HG03354 (cell line): ENCODE data around the gene VWA1.
"Not testable (repeated sequence)": the region's sequence is repeated elsewhere in the genome, so short reads cannot be mapped to it uniquely, and the experiment has no call there.

ENCODE experiments used
- ATAC-seq: cut with Tn5 transposase; IDR thresholded peaks from one replicate; pipeline ENCODE4 v1.9.1; 2021; ENCODE audit warnings: mild to moderate bottlenecking; ENCODE audit not compliant: unreplicated experiment, poor library complexity, severe bottlenecking

VWA1 gene

DNA sequence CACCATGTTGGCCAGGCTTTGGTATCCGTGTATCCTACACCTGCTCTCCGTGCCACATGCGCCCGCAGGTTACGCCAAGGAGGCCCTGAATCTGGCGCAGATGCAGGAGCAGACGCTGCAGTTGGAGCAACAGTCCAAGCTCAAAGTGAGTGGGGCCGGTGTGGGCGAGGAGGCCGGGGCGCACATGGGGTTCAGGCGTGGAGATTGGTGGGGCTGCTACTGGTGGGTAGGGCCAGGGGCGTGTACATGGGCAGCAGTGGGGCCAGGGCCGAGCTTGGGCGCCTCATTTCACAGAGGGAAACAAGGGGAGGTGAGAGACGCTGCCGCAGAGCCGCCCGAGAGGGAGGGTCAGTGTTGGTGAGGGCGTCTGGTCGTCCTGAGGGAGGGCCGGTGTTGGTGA lies 41.7 kb downstream of the VWA1 start:
- ATAC-seq: no peak

DNA sequence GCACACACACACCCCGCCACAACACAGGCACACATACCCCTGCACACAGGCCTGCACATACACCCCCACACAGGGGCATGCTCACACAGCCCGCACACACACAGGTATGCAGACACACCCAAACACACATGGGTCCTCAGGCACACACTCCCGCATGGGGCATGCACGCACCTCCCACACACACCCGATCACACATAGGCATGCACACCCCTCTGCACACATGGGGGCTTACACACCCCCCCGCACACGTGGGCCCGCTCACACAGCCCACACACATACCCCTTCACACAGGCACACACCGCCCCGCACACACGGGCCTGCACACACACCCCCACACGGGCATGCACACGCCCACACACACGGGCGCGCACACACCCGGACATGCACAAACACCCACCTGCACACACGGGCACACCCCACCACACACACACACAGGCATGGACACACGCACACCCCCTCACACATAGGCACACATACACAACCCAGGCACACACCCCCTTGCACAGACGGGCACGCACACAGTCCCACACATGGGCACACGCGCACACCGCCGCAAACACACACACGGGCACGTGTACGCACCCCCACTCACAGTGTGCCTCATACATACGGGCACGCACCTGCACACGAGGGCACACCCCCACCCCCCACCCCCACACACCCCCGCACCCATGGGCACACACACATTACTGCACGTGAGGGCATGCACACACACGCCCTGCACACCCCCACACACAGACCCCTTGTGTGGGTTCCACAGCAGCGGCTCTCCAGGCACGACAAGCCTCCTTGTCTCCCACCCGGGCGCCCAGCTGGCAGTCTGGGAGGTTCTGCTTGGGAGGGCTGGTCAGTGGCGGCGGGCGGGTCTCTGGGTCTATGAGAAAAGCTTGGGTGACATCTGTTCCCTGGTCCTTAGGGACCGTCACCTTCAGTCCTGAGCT lies 44.3 kb downstream of the VWA1 start:
- ATAC-seq: no peak

DNA sequence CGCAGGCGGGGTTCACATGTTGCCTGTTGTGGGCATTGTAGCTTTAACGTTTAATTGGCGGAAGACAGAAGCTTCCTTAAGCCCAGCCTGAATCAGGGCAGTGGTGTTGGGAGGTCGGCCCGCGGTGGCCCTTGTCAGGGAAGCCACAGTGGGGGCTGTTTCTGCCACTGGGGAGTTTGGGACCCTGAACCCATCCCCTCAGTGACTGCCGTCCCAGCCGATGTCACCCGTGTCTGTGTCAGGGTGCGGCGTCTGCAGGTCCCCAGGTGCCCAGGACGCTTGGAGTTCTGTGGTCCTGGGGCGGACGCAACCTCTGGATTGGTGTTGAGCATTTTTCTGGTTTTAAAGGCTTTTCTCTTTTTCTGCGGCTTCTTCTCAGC lies 45.0 kb downstream of the VWA1 start:
- not testable (repeated sequence) for ATAC-seq

DNA sequence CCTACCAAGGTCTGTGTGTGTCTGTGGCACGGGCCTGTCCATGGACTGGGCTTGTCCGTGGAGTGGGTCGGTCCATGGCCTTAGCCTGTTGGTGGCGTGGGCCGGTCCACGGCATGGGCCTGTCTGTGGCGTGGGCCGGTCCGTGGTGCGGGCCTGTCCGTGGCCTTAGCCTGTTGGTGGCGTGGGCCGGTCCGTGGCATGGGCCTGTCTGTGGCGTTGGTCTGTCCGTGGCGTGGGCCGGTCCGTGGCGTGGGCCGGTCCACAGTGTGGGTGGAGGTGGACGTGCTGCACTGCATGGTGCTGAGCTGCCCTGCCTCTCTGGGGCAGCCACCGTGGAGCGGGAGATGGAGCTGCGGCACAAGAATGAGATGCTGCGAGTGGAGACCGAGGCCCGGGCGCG lies 46.3 kb downstream of the VWA1 start:
- ATAC-seq: not testable (repeated sequence)

DNA sequence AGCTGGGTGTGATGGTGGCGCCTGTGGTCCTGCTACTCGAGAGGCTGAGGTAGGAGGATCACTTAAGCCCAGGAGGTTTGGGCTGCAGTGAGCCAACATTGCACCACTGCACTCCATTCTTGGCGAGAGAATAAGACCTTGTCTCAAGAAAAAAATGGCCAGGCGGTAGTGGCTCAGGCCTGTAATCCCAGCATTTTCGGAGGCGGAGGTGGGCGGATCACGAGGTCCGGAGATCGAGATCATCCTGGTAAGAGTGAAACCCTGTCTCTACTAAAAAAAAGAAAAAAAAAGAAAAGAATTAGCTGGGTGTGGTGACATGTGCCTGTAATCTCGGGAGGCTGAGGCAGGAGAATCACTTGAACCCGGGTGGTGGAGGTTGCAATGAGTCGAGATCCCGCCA lies 47.4 kb downstream of the VWA1 start:
- ATAC-seq: no peak

DNA sequence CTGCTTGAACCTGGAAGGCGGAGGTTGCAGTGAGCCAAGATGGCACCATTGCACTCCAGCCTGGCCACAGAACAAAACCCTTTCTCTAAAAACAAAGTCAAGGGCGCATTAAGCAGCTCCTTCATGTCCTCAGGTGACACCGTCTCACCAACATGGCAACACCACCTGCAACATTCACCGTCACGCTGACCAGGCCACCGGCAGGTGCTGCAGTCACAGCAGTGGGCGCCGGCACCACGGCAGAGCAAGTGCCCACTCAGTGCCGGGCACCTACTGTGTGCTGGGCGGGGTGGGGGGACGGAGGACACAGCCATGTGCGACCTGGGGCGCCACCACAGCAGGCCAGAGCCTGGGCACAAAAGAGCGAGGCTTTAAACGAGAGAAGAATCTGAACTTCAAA lies 48.2 kb downstream of the VWA1 start:
- no peak for ATAC-seq

DNA sequence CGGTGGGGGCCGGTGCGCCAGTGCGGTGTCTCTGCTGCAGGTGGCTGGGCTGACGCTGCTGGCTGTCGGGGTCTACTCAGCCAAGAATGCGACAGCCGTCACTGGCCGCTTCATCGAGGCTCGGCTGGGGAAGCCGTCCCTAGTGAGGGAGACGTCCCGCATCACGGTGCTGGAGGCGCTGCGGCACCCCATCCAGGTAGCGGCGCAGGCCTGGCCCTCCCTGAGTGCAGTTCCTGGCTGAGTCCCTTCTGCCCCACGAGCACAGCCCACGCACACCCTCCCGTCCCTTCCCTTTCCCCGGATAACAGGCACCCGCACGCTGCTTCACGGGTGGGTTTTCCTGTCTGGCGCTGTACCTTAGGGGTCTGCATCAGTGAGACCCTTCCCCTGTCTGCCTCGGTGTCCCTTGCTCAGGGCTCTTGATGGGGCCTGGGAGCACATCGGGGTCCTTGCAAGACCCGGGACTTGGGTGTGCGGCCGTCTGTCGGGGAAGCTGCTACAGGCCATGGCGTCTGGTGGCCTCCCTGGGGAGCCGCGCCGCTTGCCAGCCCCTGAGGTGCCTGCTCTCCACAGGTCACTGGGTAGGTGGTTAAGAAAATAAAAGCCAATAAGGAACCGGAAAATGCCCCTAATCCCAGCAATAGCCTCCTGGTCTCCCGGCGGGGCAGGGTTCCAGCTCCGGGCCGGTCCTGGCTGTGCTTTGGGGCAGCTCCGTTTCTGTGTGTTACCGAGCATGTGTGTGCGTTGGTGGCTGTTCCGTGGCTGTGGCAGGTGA lies 49.7 kb downstream of the VWA1 start:
- not testable (repeated sequence) for ATAC-seq

DNA sequence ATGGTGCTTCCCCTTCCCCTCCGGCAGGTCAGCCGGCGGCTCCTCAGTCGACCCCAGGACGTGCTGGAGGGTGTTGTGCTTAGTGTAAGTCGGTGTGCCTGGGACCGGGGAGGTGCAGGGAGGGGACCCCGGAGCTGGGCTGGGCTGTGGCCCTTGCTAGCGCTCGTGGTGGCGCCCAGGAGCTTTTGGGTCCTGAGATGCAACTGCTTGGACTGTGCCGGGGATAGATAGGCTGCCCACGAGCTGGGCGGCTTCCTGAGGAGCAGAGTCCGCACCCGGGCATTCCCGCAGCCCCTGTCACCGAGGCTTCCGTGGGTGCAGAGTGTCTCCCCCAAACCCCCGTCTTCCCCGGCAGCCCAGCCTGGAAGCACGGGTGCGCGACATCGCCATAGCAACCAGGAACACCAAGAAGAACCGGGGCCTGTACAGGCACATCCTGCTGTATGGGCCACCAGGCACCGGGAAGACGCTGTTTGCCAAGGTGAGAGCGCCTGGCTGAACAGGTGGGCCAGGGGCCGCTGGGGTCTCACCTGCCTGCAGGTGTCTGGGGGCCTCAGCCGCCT lies 50.3 kb downstream of the VWA1 start:
- not testable (repeated sequence) for ATAC-seq

DNA sequence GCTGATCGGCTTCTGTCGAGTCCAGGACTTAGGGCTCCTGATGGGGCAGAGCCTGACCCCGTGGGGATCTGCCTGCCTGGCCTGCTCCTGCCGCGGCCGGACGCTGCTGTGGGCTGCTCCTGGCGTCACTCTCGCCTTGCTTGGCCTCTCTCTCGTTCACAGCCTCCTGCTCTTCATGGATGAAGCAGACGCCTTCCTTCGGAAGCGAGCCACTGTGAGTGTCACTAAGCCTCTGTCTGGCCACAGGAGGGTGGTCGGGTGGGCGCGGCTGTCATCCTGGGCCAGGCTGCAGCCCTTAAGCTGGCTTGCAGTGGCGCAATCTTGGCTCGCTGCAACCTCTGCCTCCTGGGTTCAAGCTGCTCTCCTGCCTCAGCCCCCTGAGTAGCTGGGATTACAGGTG lies 52.2 kb downstream of the VWA1 start:
- no peak for ATAC-seq

DNA sequence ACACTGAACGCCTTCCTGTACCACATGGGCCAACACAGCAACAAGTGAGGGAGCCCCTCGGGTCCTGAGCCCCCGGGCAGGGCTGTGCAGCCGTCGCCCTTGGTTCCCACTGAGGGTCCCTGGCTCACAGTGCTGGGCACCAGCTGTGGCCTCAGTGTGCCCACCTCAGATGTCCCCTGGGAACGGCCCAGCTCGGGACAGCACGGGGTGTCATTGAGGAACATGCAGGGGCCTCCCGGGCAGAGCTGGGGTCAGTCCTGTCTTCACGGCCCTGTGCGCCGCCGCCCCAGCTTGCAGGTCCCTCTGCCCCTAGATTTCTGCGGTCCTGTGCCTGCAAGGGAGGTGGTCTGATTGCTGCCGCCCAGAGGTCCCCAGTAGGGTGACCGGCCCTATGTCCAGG lies 53.7 kb downstream of the VWA1 start:
- no peak for ATAC-seq

DNA sequence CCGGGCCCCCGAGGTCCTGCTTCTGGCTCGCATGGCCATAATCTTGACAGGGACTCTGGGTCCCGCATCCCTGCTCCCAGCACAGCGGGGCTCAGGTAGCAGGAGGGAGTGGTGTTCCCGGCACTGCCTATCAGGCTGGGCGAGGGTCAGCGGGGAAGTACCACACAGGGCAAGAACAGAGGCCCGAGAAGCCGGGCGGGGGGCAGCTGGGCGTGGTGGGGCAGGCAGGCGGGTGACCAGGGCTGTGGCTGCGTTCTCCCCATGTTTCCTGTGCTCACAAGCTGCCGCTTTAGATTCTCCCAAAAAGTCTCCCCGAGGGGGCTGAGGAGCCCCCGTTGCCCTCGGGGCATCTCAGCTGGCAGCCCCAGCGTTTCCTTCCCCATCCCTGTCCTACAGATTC lies 54.4 kb downstream of the VWA1 start:
- ATAC-seq: no peak

DNA sequence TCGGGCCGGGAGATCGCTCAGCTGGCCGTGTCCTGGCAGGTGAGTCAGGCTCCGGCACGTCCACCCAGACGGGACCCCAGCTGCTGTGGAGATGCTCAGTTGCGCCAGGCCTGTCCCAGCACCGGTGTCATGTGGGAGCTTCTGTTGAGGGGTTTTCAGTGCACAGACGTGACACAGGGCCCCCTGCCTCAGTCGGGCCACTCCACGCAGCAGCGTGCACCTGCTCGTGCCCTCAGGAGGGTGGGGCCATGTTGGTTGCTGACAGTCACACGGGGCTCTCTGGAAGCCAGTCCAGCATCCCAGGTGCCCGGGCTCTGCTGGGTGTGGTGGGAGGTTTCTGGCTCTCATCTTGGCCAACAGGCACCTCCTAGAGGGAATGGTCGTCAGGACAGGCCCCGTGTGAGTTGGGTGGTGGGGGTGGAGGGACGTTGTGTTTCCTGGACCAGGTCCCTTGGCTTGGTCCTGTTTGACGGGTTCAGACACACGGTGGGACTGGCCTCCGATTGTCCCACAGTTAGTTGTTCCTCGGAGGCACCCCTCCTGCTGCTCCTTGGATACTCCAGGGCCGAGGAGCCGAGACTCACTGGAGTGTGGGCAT lies 55.2 kb downstream of the VWA1 start:
- ATAC-seq: no peak

DNA sequence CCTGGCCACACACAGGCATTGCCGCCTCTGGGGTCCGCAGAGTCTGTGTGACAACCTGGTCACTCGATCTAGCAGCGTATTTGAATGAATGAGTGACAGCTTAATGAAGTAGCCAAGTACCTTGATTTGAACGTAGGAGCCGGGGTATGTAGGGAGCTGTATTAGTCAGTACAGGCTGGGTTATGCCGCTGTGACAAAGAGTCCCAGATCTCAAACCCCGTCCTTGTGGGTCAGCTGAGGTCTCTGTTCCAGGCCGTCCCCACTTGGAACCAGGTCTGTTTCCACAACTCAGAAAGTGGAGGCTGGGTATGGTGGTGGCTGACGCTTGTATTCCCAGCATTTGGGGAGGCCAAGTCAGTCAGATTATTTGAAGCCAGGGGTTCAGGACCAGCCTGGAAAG lies 56.1 kb downstream of the VWA1 start:
- ATAC-seq: no peak
